Activated gamma-delta T cell (primary cell): ENCODE data around the gene ATG16L2.
"Not testable (repeated sequence)": the region's sequence is repeated elsewhere in the genome, so short reads cannot be mapped to it uniquely, and the experiment has no call there.

Experiments
- DNase-seq: peaks from one replicate; lab custom pipeline; 2025; lab: John Stamatoyannopoulos, UW

Gene ATG16L2

GRCh38 chr11:72780296-72781062, 33.7 kb upstream of the ATG16L2 start:
- no peak for DNase-seq

DNA sequence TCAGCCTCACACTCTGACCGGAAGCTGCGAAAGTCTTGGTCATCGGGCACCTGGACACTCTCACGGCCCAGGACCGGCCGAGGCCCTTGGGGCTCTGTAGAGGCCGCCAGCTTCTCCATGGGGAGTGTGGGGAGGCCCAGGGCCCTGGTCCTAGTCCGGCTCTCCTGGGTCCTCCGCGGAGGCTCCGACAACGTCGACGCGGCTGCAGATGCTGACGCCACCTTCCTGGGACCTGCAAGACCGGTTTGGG, 33.2 kb upstream of the ATG16L2 start:
- DNase-seq: no peak

DNA sequence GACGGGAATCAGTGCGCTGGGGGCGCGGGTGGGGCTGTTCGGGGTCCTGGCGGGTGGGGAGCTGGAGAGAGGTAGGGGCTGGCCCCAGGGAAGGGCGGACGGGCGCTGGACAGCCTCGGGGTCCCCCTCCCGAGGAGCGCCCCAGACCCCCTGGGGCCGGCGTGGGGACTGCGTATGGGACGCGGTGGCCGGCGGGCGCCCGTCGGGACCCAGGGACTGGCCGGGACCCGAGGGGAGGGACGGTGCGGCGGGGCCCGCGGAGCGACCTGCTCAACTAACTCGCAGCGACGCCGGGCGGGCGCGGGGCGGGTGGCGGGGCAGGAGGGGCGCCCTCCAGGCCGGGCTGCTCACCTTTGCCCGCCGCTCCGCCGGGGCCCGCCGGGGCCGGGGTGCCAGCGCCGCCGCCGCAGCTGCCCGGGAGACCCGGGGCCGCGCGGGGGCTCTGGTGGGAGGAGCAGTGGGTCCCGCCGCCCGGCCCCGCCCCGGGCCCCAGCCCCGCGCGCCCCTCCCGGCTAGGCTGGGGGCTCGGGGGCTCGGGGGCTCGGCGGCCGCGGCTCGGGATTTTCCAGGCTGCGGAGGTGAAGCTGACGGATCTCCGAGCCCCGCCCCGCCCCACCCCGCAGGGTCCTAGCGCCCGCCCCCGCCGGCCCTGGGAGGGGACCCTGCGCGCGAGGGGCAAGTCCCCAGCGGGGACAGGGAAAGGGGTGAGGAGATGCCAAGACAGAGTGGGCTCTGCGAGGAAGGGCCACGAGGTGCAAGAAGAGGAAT, 32.7 kb upstream of the ATG16L2 start:
- peak; percentile 66 for DNase-seq

- no peak for DNase-seq
Measured at GRCh38 chr11:72782081-72782920, 31.9 kb upstream of the ATG16L2 start.

- DNase-seq: no peak
Measured at GRCh38 chr11:72783144-72783905, 30.9 kb upstream of the ATG16L2 start.

GRCh38 chr11:72784662-72785061, 29.5 kb upstream of the ATG16L2 start:
- no peak for DNase-seq

DNA sequence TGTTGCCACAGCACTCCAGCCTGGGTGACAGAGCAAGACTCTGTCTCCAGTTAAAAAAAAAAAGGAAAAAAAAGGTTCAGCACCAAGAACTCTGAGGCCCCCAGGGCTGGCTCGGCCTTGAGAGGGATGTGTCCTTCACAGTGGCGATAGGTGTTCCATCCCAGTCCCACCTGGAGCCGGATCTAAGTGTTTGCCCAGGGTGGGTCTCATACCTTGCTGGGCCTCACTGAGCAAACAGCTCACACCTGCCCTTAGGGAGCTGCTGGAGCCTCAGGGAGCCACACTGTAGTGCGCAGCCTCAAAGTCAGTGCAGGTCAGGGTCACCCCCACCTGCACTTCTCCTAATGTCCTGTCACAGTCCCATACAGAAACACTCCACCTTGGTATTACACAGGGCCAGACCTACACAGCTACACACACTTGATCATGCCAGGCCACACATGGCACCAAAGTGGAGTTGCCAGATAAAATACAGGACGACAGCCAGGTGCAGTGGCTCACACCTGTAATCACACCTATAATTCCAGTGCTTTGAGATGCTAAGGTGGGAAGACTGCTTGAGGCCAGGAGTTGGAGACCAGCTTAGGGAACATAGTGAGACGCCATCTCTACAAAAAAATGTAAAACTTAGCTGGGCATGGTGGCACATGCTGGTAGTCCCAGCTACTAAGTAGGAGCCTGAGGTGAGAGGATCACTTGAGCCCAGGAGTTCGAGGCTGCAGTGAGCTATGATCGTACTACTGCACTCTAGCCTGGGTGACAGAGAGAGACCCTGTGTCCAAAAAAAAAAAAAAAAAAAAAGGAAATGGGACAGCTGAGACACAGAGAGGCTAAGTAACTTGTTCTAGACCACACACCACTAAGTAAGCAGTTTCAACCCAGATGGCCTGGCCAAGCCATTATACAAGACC, 27.7 kb upstream of the ATG16L2 start:
- DNase-seq: no peak

DNA sequence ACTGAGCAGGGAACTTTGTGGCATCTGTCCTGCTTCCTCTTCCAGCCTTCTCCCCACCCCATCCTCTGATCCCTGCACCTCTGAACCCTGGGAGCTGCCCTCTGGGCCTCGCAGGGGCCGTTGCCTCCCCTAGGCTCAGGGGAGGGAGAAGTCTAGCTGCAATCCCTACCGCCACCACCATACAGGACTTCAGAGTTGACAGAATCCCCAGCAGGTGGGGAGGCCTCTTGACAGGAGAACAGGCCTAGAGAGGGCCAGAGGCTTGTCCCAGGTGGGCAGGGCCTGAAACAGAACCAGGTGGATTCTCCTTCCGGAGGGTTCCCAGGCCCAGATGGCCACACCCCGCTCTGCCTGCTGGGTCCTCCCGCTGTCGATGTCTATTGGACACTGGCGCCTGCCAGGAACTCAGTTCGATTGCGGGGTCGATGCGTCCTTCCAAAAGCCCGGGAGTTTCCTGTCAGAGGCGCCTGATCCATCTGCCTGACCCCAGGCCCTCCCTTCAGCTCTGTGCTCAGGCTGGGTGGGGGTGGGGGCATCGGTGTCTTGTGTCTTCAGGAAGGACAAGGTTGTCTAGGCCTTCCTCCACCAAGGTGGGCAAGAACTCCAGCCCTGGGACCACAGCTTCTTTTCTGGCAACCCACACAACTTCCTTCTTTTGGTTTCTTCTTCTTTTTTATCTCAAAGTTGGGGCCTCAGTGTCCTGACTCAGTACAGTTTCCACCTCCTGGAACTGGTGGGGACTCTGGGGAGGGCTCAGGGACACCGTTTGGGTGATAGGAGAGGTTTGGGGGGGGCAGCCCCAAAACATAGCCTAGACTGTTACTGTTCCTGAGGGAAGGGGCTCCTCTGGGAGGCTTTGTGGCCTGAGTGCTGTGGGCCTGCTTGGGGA, 26.8 kb upstream of the ATG16L2 start:
- no peak for DNase-seq

- no peak for DNase-seq
Measured at GRCh38 chr11:72788241-72788640, 26.0 kb upstream of the ATG16L2 start.

DNA sequence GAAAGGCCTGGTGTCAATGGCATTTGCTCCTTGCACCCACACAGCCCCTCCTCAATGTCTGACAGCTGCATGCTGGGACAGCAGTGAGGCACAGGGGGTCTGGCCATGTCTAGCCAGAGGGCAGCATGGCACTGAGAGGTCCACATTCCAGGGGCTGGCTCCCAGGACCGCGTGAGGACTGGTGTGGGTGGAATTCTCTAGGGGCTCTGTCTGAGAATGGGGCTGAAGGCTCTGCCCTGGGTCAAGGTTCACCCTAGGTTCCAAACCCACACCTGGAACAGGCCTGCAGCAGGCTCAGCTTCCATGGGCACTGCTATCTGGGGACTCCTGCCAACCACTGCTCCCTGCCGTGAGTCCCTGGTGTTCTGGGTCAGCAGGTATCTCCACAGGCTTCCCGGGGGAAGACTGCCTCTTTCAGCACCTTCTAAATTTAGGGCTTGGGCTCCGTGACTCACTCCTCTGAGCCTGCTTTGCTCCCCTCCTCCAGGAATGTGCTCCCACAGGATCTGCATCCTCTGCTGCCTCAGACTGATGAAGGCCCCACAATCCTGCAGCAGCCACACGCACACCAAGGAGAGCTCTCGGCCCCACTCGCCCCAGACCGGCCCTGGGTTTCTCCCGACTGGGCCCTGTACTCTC, 24.6 kb upstream of the ATG16L2 start:
- DNase-seq: no peak

GRCh38 chr11:72791228-72791627, 23.0 kb upstream of the ATG16L2 start:
- not testable (repeated sequence) for DNase-seq

- no peak for DNase-seq
Measured at GRCh38 chr11:72792437-72793021, 21.7 kb upstream of the ATG16L2 start.

GRCh38 chr11:72793076-72793424, 21.2 kb upstream of the ATG16L2 start:
- DNase-seq: no peak

- DNase-seq: peak; percentile 83
Measured at GRCh38 chr11:72793425-72794367, 20.5 kb upstream of the ATG16L2 start, which contains the start of gene STARD10. Gene STARD10 (minus strand): TSS chr11:72794047. CDS start chr11:72781181, 12,866 bp downstream.

DNA sequence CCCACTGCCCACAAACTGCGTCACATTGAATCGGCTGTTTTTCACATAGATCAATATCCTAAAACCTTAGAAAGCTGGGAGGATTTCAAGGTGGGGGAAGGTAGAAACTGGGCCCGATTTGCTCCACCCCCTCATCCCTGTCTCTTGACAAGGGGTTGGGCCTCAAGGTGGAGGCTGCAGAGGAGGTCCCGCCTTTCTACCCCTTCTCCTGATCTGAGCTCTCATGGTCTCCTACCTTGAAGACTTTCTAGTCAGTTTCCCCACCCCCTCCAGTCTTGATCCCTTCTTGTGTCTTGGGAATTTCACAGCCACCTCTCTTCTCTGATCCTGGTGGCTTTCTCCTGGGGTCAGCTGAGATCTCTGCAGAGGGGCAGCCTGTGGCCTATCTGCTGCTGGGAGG, 15.8 kb upstream of the ATG16L2 start:
- DNase-seq: no peak

DNA sequence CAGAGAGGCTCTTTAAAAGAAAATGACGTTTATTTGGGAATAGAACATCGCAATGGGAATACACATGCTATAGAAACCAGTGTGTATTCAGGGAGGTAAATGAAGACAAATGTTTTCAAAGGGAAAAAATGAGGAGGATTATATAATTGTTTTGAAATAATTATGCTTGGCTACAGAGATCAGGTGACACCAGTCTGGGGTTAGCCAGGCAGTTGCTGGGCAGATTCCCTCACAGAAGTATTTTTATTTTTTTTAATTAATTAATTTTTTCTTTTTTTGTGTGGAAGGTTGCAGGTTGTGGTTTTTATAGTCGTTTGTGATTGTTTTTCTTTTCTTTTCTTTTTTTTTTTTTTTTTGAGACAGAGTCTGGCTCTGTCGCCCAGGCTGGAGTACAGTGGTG, 14.8 kb upstream of the ATG16L2 start:
- DNase-seq: no peak

GRCh38 chr11:72802822-72803221, 11.4 kb upstream of the ATG16L2 start:
- no peak for DNase-seq

- DNase-seq: no peak
Measured at GRCh38 chr11:72805216-72805615, 9.0 kb upstream of the ATG16L2 start.
